ENCODE measurements around the gene HCRT.

The HCRT gene

GRCh38 chr17:42136654-42137051 is 48.6 kb downstream of the HCRT start:
- DNase-seq, result no peak

DNA sequence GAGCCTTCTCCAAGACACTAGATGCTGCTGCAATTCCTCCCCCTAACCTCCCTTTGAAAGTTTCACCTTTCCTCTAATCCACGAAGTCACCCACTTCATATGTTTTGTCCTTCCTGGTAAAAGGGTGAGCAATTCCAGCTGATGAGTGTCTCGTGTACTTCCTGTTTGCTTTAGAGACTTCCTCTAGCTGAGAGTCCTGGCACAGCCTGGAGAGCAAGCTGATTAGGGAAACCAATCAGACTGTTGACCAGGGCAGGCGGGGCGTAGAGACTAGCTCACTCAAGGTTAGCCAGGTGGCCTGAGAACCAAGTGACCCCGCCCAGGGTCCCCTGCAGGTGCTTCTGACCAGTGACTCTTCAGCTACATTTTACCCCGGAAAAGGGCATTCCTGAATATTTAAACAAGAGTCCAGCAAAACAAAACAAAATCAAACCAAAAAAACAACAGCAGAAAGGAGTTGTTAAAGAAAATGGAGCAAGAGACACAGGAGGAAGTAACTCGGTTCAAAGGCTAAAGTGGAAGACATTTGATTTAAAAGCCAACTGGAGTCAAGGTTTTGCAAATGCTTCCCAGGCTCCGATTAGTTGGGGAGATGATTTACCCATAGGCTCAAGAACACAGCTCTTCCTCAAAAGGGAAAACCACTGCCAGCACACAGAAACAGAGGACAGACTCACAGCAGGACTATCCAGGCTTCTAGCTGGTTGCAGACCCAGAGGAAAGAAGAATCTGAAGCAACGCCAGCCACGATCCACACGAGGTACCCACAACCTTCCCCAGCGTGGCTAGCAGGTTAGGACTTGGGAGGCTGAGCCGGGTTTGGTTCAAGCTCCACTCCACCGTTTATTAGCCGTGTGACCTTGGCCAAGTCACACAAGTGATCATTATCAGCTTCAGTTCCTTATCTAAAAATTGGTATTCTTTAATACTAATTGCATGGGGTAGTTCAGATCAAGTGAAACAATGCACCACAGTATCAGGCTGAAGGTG is 49.3 kb downstream of the HCRT start:
- no peak for DNase-seq

DNA sequence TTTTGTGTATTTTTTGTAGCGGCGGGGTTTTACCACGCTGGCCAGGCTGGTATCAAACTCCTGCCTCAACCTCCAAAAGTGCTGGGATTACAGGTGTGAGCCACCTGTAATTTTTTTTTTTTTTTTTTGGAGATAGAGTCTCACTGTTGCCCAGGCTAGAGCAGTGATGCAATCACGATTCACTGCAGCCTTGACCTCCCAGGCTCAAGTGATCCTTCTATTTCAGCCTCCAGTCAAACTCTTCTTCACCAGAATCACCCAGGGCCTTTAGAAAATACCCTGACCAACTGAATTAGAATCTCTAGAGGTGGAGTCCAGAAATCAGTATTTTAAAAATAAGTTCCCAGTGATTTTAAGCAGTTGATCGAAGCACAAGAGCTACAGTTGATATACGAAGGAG is 50.1 kb downstream of the HCRT start:
- no peak for DNase-seq
